Astrocyte of the cerebellum (primary cell): ENCODE measurements around the gene ZNF180.

Source experiments
- DNase-seq: peaks from one replicate; pipeline ENCODE4 v3.0.0-alpha.2; 2011; ENCODE audit warnings: low read depth
- H3K4me3 ChIP-seq: 2 replicates; pipeline ENCODE4 v1.5.1; 2011; ENCODE audit warnings: mild to moderate bottlenecking, low read depth, low read length, moderate library complexity
- CTCF ChIP-seq: IDR thresholded peaks from 2 replicates; pipeline ENCODE4 v1.5.1; 2012; ENCODE audit warnings: low read length, low read depth, moderate library complexity, mild to moderate bottlenecking; ENCODE audit errors: missing control alignments
- in situ Hi-C: cut with HindIII; loops from 2 replicates; pipeline ENCODE4 v1.10.0; 2017; ENCODE audit warnings: low sequenced_read_pairs

Gene ZNF180

GRCh38 chr19:44430956-44431355 lies 69.4 kb downstream of the ZNF180 start:
- DNase-seq, result no peak
- in situ Hi-C loops, result no loop called here
- TF ChIP-seq CTCF, result no peak
- H3K4me3 ChIP-seq, result no peak overlapping the region
